Measurements from ENCODE around the gene TMEM37.

The TMEM37 gene

DNA sequence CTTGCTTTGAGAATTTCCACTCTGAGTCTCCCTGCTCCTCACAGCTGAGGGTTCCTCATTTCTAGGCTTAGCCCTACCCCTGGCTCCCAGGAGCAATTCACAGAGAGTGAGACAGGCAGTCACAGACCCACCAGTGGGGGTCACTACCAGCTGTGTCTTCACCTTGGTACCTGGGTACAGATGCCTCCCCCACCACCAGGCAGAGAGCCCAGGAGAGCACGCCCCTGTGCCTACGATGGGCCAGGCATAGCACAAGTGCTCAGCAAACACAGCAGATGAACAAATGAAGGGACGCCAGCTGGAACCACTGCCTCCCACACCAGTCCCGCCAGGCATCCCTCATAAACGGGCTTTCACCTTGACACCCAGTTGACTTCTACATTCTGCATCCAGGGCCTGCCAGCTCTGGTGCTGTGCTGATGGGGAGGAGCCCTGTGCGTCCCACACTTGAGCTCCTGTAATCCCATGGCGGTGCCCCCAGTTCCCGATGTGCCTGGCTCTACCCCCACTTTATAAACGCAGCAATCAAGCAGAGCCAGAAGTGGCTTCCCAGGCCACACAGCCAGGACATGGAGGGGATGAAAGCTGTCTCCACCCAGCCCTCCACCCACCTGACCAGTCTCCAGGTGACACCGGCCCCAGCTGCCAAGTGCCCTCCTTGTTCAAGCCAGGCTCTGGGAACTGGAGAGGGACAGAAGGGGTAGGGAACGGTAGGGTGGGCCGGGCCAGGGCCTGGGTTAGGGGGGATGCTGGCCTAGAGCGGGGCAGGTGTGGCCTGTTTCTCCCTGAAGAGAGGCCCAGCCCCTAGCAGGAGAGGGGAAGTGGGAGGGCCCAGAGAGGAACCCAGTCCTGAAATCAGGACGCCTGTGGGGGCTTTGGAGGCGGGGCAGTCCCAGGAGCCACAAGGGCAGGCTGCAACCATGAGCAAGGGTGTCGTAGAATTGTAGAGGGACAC lies 50.1 kb downstream of the TMEM37 start:
- no peak for DNase-seq

GRCh38 chr2:119482481-119483394 lies 51.1 kb downstream of the TMEM37 start:
- no peak for DNase-seq

DNA sequence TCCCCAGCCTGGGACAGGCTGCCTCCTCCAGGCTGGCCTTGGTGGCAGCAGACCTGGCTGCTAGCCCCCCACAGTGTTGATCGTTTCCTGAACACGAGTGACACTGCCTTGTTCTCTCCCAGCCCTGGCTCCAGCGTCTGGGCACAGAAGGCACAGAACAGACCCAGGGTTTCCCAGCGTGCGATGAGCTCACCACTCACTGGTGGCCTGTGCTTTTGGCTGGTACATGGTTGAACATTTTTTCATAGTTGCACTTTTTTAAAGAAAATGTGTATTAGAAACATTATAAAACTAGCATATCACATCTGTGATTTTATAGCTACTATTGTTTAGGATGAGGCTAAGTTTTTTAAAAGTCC lies 51.7 kb downstream of the TMEM37 start:
- no peak for DNase-seq

DNA sequence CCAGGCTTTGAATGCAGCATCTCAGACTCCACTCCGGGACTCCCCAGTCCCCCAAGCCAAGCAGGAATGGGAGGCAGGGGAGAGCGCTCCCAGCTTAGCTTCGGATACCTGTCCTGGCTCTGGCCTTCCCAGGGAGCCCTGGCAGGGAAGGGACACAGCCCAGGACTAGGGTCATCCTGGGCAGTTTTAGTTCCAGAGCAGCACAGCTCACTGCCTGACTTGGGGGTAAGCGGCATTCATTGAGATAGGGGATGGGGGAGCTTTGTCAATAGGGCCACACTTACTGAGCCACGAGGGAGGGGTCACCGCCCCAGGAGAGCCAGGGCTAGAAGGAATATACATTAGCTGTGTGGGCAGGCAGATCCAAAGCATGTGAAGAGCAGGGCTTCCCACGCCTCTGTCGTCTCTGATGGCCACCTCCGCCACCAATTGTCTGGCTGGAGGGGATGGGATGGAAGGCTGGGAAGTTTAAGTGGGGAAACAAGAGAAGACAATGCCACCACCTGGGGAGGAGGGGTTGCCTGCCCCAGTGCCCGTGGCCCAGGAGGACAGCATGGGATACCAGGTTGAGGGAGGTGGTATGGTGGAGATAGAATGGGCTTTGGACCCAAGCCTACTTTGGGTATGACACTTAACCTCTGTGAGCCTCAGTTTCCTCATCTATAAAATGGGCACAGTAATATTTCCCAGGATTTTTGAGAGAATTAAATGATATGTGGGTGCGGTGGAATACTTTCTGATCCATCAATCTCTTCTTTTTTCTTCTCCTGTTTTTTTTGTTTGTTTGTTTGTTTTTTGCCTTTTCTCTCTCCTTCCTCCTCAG lies 52.5 kb downstream of the TMEM37 start:
- no peak for DNase-seq

DNA sequence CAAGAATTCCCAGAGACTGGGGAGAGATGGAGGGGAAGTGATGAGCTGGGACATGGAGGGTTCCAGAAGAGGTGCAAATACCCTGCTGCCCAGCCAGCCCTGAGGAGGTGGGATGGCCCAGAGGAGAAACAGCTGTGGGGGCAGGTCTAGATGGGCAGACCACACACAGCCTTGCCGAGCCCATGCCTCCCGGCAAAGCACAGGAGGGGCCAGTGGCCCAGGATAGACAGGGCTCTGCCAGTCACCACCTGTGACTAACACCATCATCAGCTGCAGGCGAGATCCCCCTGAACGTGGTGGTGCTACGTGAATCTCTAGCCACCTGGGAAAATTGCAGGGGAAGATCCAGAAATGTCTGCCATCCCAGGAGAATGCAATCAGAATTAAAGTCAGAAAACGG lies 53.2 kb downstream of the TMEM37 start:
- DNase-seq = no peak

- DNase-seq = no peak
Observed at GRCh38 chr2:119485336-119486110, 53.9 kb downstream of the TMEM37 start.

DNA sequence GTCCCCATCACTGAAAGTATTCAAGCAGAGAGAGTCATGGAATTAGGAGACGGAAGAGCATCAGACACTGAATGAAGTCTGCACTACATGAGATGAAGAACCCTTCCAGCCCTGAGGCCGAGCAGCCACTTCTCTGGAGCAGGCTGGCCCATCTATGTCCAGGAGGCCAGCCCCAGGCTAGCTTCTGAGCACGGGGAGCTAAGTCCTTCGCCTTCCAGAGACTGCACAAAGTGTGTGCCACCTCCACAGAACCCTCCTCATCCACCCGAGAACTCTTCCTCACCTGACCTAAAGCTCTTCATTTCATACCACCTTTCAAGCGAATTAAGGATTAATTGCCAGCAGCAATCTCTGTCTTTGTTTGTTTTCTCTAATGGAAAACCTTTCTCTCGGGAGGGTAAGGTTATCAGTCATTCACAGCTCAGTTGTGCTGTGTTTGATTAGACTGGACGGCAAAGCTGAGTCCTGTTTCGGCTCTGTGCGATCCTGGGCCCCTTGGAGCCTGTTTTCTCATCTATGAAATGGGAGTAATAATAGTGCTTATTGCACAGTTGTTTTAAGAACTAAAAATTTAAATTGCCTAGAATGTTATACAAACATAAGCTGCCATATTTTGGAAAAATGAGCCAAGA lies 54.7 kb downstream of the TMEM37 start:
- no peak for DNase-seq

- DNase-seq = no peak
Observed at GRCh38 chr2:119486886-119487285, 55.2 kb downstream of the TMEM37 start.

- no peak for DNase-seq
Observed at GRCh38 chr2:119487434-119488244, 56.0 kb downstream of the TMEM37 start.
